GM21825 (cell line): ENCODE results near the gene DROSHA.
"Not testable (repeated sequence)": the region's sequence is repeated elsewhere in the genome, so short reads cannot be mapped to it uniquely, and the experiment has no call there.

ENCODE experiments used
- ATAC-seq: cut with Tn5 transposase; IDR thresholded peaks from one replicate; pipeline ENCODE4 v1.9.1; 2021; ENCODE audit warnings: mild to moderate bottlenecking, moderate library complexity; ENCODE audit not compliant: unreplicated experiment

DROSHA gene

GRCh38 chr5:31385774-31386537 lies 145.9 kb downstream of the DROSHA start:
- ATAC-seq: no peak

DNA sequence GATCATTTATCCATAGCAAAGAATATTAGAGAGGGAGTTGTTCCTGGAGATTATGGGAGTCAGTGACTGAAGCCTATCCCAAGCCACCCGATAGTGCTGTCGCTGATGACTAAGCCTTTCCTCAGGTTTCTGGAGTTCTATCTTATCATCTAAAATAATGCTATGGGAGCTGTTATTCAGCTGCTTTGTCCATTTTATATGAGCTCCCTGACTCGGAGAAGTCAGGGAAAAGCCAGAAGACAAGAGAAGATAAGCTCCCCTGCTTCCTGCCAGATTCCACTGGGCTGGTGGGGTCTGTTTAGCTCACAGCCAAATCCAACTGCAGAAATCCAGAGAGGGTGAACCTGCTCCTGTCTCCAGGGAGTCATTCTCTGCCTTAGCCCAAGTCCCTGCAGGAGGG lies 148.2 kb downstream of the DROSHA start:
- ATAC-seq: no peak

- ATAC-seq: peak; percentile 62
Measured at GRCh38 chr5:31382051-31382878, 149.6 kb downstream of the DROSHA start.

DNA sequence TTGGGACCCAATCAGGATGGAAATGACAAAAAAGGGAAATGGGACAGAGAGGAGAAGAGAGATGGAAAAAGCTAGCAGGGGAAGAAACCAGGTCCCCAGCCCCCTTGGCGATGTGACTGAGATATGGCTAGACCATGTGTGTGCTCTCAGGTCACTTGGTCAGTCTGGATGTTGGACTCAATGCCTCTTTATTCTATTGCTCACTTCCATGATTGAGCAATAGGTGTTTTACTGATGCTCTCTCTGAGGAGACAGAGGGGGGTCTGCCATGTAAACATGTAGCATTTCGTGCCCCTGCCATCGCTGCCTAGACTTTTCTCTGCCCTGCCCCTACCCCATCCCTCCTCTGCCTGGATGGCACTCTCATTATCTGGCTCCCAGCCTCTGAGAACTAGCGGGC lies 150.6 kb downstream of the DROSHA start:
- ATAC-seq: no peak

DNA sequence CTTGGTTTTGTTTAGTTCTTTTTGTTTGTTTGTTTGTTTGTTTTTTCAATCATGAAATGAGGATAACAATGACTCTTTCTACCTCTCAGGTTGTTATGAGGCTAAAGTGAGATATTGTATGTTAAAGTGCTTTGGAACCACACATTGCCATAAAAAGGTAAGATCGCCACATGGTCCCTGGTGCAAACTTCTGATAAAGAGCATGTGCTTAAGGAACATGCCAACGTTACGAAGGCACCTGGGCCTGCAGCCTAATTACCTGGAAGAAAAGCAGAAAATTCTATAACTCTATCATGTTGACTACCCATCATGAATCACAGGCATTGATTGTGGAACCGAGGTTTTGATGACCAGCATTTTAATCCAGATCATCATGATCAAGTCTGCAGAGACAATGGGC lies 151.8 kb downstream of the DROSHA start:
- ATAC-seq: no peak

DNA sequence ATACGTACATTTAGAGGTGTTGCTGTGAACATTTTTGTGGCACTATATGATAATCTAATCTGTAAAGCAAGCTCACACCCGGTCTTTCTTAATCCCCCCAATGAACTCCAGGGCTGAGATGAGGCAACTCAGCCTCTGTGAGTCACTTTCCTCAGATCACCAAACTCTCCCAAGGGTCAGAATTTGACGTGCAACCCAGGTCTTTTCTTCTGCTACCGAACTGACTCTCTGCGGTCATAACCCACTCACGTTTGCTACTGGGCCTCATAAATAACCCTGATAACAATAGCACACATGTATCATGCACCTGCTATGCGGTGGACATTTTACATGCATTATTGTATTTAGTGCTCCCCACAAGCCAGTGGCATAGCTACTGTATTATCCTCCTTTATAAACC lies 153.1 kb downstream of the DROSHA start:
- no peak for ATAC-seq

GRCh38 chr5:31378136-31378535 lies 153.8 kb downstream of the DROSHA start:
- no peak for ATAC-seq

DNA sequence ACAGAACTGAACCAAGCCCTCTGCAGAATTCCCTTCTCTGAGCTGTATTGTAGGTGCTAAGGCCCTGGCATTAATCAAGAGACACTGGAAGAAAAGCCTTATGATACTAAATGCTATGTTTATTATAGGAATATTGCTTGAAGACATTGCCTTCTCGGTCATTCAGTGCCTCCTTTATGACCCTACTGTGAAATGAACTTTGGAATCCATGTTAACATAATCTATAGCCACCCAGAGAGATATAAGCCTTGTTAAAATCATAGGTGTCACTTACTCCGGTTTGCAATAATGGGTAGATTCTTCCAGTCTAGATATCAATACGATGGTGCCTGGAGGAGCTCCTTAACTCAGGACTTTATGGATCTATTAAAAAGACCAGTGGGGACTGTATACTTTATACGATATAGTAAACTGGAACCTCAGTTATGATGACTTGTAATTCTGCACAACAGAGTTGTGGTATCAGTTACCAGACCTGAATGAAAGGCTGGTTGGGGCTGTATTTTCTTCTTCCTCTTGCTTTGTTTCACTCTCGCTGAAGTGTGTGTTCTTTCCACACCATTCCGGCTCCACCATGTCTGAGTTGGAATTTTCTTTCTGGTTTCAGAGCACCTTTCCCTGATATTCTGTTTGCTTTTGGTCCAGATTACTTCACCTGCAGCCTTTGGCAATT lies 154.5 kb downstream of the DROSHA start:
- no peak for ATAC-seq

DNA sequence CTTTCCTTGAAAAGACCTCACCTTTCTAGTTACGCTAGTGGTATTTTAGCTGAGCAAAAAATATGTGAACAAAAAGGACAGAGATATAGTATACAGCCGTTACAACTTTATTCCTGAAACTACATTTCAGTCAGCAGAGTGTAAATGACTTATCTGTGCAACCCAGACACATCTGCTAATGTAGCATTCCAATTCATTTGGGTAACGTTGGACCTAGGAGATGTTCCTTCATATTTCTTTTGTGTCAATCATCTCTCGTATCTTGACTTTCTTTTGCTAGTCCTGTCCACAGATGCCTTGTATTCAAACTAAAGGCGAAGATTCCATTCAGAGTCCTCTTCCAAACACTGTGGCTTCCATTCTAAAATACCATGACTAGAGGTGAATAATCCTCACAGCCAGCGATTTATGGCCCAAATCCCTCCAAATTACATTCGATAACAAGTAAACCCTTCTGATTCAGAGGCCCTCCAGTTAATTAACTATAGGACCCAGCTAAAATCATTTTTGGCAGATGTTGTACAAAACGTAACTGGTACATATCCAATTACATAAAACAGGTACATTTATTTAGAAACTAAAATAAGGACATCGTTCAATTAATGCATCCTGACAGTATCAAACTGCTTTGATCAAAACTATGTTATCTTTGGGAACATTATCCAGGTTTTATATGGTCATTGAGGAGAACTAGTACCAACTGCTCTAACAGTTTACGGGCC lies 155.7 kb downstream of the DROSHA start:
- no peak for ATAC-seq

DNA sequence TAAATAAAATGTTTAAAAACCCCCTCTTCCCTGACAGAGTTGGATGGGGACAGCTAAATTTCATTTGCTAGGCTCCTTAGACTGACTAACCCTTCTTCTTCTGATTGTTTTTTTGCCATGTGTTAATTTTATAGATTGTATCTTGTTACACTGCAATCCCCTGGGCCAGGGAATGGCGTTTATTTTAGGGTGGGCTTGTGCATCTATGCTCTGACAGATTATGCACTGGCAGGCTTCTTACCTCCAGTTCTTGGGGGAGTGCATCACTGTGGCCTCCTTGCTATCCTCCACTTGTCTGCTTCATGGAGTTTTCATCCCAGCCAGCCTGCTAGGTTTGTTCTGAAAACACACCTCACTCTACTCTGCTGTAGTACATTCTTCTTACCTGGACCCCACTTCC lies 159.8 kb downstream of the DROSHA start:
- no peak for ATAC-seq

DNA sequence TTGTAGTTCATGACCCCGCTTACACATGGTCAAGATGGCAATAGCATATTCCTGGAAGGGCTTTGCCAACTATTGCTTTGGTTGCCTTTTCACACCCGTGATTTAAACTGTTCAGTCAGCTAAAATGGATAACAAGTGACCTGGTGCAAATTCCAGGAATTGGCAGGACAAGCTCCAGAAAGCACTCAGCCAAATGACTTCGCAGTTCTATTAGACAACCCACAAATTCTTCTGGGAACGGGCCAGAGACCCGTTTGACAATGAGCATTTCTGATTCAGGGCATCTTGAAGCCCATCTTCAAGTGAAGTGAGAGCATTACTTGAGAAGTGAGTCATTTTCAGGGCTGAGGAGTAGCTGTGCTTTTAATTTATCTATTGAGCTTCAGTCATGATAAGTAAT lies 165.0 kb downstream of the DROSHA start:
- no peak for ATAC-seq

GRCh38 chr5:31365776-31366175 lies 166.1 kb downstream of the DROSHA start:
- ATAC-seq: no peak

DNA sequence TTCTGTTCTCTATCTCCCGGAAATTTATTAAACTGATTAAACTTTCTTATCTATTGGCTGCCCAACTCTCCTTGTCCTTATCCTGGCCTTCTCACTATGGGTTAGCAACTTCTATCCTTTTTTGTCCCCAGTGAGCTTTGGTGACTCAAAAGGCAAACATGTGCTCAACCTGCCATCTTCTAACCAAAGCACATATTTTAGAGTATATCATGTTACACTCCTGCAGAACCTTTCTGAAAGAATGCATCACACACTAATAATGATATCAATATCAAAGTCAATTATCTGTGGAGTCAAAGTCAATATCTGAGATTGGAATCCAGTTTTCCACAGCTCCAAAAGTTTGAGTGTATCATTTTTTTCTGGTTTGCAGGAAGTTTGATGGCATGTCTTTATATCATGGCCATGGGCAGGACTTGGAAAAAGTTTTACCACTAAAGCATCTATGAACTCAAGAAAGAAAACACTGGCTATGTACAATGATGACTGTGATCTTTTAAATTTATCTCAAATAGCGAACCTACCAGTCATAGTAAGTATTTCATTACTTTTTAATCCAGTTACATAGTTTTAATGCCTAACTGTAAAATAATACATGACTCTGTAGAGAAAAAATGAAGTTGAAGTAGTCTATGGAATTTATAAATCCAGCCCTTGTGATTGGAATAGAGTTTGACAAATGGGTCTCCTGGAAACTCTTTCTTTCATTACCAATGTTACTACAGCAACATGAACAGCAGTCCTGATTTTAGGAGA lies 166.8 kb downstream of the DROSHA start:
- no peak for ATAC-seq

- ATAC-seq: no peak
Measured at GRCh38 chr5:31362931-31363568, 168.8 kb downstream of the DROSHA start.

GRCh38 chr5:31362529-31362900 lies 169.4 kb downstream of the DROSHA start:
- ATAC-seq: no peak

GRCh38 chr5:31361704-31362528 lies 170.0 kb downstream of the DROSHA start:
- not testable (repeated sequence) for ATAC-seq

GRCh38 chr5:31361234-31361633 lies 170.7 kb downstream of the DROSHA start:
- ATAC-seq: no peak

- ATAC-seq: no peak
Measured at GRCh38 chr5:31359839-31360238, 172.1 kb downstream of the DROSHA start.

DNA sequence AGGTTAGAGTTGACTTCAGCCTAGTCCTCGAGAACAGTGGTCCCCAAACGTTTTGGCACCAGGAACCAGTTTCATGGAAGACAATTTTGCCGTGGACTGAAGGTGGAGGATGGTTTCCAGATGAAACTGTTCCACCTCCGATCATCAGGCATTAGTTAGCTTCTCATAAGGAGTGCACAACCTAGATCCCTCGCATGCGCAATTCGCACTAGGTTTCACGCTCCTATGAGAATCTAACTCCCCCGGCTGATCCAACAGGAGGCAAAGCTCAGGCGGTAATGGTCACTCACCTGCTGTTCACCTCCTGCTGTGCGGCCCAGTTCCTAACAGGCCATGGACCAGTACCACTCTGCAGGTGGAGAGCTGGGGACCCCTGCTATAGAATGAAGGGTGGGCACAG lies 174.9 kb downstream of the DROSHA start:
- ATAC-seq: no peak
